SK-N-SH (cell line): Measurements from ENCODE around the gene TOM1L1. TPM values are rescaled to one million over a fixed set of nuclear protein-coding genes. Genes with fewer than 3 reads are reported as not detected.
"Not testable (repeated sequence)": the region's sequence is repeated elsewhere in the genome, so short reads cannot be mapped to it uniquely, and the experiment has no call there.

Experiments
- CTCF ChIA-PET: fragments of 300-600, 350-600 bp; formaldehyde crosslinking; extraction: SDS; loops from one replicate; lab custom pipeline; 2021; lab: Yijun Ruan, JAX
- POLR2A ChIA-PET: fragments of 350-600 bp; sonication (Branson Sonifier 250); formaldehyde crosslinking; extraction: SDS; loops from one replicate; lab custom pipeline; 2020; ENCODE audit warnings: antibody characterized with exemption, inconsistent platforms; lab: Yijun Ruan, JAX
- DNase-seq: peaks from one replicate; pipeline ENCODE4 v3.0.0; 2012
- H2AFZ ChIP-seq: fragments of 200-600 bp; sonication (generic); 2 replicates; pipeline ENCODE4 v1.8.1; 2016; ENCODE audit warnings: antibody characterized with exemption, mild to moderate bottlenecking, low read depth
- H3F3A ChIP-seq: fragments of 200-600 bp; sonication (generic); replicated peaks from 2 replicates; pipeline ENCODE3; 2016; ENCODE audit warnings: antibody characterized with exemption, mild to moderate bottlenecking; ENCODE audit not compliant: insufficient read depth
- H3K27ac ChIP-seq, 2 experiments: fragments of 200-500 bp in 1 of 2; fragments of 200-600 bp in 1 of 2; sonication (Bioruptor generic) in 1 of 2; sonication (generic), shearing (Covaris generic) in 1 of 2; 2 replicates each; pipeline versions ENCODE4 v1.5.1 to v1.6.1; 2014 to 2016; ENCODE audit warnings: low read depth in 2 of 2, inconsistent platforms in 1 of 2, low read length in 1 of 2, mild to moderate bottlenecking in 1 of 2, mixed read lengths in 1 of 2
- H3K27me3 ChIP-seq: fragments of 200-600 bp; sonication (generic), shearing (Covaris generic); 2 replicates; pipeline ENCODE4 v1.6.1; 2016; ENCODE audit warnings: mixed run types; ENCODE audit not compliant: insufficient read depth
- H3K36me3 ChIP-seq, 2 experiments: fragments of 200-500 bp in 1 of 2; fragments of 200-600 bp in 1 of 2; sonication (Bioruptor generic) in 1 of 2; sonication (generic) in 1 of 2; replicated peaks in 1 of 2; 2 replicates each; pipeline versions ENCODE3 to v1.5.1; 2014 to 2016; ENCODE audit warnings: low read length in 1 of 2, mild to moderate bottlenecking in 1 of 2; ENCODE audit not compliant: insufficient read depth in 2 of 2, control insufficient read depth in 1 of 2
- H3K4me1 ChIP-seq, 2 experiments: fragments of 200-500 bp in 1 of 2; fragments of 200-600 bp in 1 of 2; sonication (Bioruptor generic) in 1 of 2; sonication (generic), shearing (Covaris generic) in 1 of 2; 2 replicates each; pipeline versions ENCODE4 v1.5.1 to v1.6.1; 2014 to 2016; ENCODE audit warnings: low read depth in 1 of 2, low read length in 1 of 2, mixed run types in 1 of 2; ENCODE audit not compliant: insufficient read depth in 2 of 2, control insufficient read depth in 1 of 2
- H3K4me2 ChIP-seq: fragments of 200-600 bp; sonication (generic), shearing (Covaris generic); 2 replicates; pipeline ENCODE4 v1.6.1; 2017; ENCODE audit warnings: mixed run types
- H3K4me3 ChIP-seq, 2 experiments: fragments of 200-500 bp in 1 of 2; fragments of 200-600 bp in 1 of 2; sonication (Bioruptor generic) in 1 of 2; sonication (generic), shearing (Covaris generic) in 1 of 2; 2 replicates each; pipeline versions ENCODE4 v1.5.1 to v1.8.1; 2014 to 2016; ENCODE audit warnings: low read depth in 2 of 2, inconsistent platforms in 1 of 2, low read length in 1 of 2, mild to moderate bottlenecking in 1 of 2, mixed read lengths in 1 of 2, moderate library complexity in 1 of 2
- H3K79me2 ChIP-seq: fragments of 200-600 bp; sonication (generic); 2 replicates; pipeline ENCODE4 v1.8.1; 2017; ENCODE audit warnings: mild to moderate bottlenecking; ENCODE audit not compliant: insufficient read depth
- H3K9ac ChIP-seq: fragments of 200-600 bp; sonication (generic); 2 replicates; pipeline ENCODE4 v1.6.1; 2017; ENCODE audit warnings: mixed run types
- H3K9me2 ChIP-seq: fragments of 200-600 bp; sonication (generic); 2 replicates; pipeline ENCODE4 v1.6.1; 2017; ENCODE audit warnings: mixed run types
- H3K9me3 ChIP-seq: fragments of 200-600 bp; sonication (generic); 2 replicates; pipeline ENCODE4 v1.6.1; 2017; ENCODE audit warnings: mixed run types, mild to moderate bottlenecking, moderate library complexity
- H4K20me1 ChIP-seq: fragments of 200-600 bp; sonication (generic); 2 replicates; pipeline ENCODE4 v1.6.1; 2017; ENCODE audit warnings: mild to moderate bottlenecking, mixed run types; ENCODE audit not compliant: insufficient read depth
- FOSL2 ChIP-seq: IDR thresholded peaks from 2 replicates; pipeline ENCODE4 v1.4.0; 2012; ENCODE audit warnings: low read depth, mild to moderate bottlenecking, moderate library complexity, borderline replicate concordance
- GATA2 ChIP-seq: sonication (generic); formaldehyde crosslinking; IDR thresholded peaks from 2 replicates; pipeline ENCODE4 v1.5.0; 2020; ENCODE audit warnings: mild to moderate bottlenecking, missing genetic modification reagents
- REST ChIP-seq: IDR thresholded peaks from 2 replicates; pipeline ENCODE4 v1.6.1; 2012; ENCODE audit warnings: mild to moderate bottlenecking, low read depth, low read length, moderate library complexity
- RFX5 ChIP-seq: IDR thresholded peaks from 2 replicates; pipeline ENCODE4 v1.6.1; 2012; ENCODE audit warnings: mild to moderate bottlenecking, improper control_type of control experiment, low read length
- WGBS: methylation state at CpG from one replicate; pipeline ENCODE4 v1.1.6; 2017; ENCODE audit warnings: low lambda C conversion rate; 5-methylcytosine and 5-hydroxymethylcytosine counted together
- polyA plus RNA-seq, 3 experiments: library from polyadenylated mRNA; depleted of rRNA; stranded (reverse); fragments of >200 nt; gene quantifications; 2 replicates each; pipeline ENCODE4 v1.2.3, GENCODE V29; 2012
- TF ChIP-seq, protein P1 (sequence below): fragments of 200-600 bp; sonication (generic); IDR thresholded peaks from 2 replicates; pipeline ENCODE4 v1.6.1; 2017; ENCODE audit warnings: antibody characterized with exemption, mild to moderate bottlenecking, moderate library complexity

The TOM1L1 gene
- polyA plus RNA-seq, 1 of the 3 experiments (the other 2 are of a cell fraction), result 46.5 TPM

- H3K4me1 ChIP-seq, result peaks cover 0 to 4% of the 10 kb centered on the region in 2 experiments; a peak in 1 of 4 replicates
- H3K27ac ChIP-seq, result no peak overlapping the region
- H3K36me3 ChIP-seq, result no peaks in the 10 kb centered on the region
- H3K4me3 ChIP-seq, result no peak overlapping the region
- H4K20me1 ChIP-seq, result no peaks in the 10 kb centered on the region
- no peak for TF ChIP-seq FOSL2
- no peak for TF ChIP-seq RFX5
- TF ChIP-seq, all 33 proteins: peak for 0
- ChIA-PET CTCF (interaction anchor here (0.8 to 1.6 kb wide), 2 partner anchors 9 to 444 kb away, joined by 3 to 4 read pairs; no protein-coding TSS in a partner anchor), POLR2A (no interaction called here)
- Histone ChIP-seq H3K27me3 (no peaks in the 10 kb centered on the region), H3K9ac (no peak overlapping the region), H3K79me2 (no peaks in the 10 kb centered on the region), H3K4me2 (no peak overlapping the region), H3F3A (no peaks in the 10 kb centered on the region), H3K9me3 (no peaks in the 10 kb centered on the region), H2AFZ (no peak overlapping the region), H3K9me2 (no peaks in the 10 kb centered on the region)
- no peak for DNase-seq
- 30% methylated on average over 1 of the region's 1 CpG for WGBS
Measured at GRCh38 chr17:54870671-54871175, 29.9 kb upstream of the TOM1L1 start.

GRCh38 chr17:54875906-54876305 is 24.7 kb upstream of the TOM1L1 start:
- CTCF ChIA-PET, result interaction anchor here (0.9 to 2.2 kb wide), 2 partner anchors 15 to 21 kb away, joined by 5 read pairs; no protein-coding TSS in a partner anchor
- H3K9me3 ChIP-seq, H3K9ac ChIP-seq, H3K27me3 ChIP-seq, H3K9me2 ChIP-seq, H3K4me1 ChIP-seq, H3F3A ChIP-seq, POLR2A ChIA-PET, H2AFZ ChIP-seq, H3K36me3 ChIP-seq, H3K27ac ChIP-seq, H4K20me1 ChIP-seq, H3K4me2 ChIP-seq, H3K4me3 ChIP-seq, H3K79me2 ChIP-seq, DNase-seq: not testable (repeated sequence)
- 13% methylated on average over 2 of the region's 2 CpGs for WGBS

GRCh38 chr17:54876656-54877195 is 23.9 kb upstream of the TOM1L1 start:
- Histone ChIP-seq H3K79me2 (no peaks in the 10 kb centered on the region), H3K9ac (no peak overlapping the region), H3K4me2 (no peak overlapping the region), H3K36me3 (no peaks in the 10 kb centered on the region), H3F3A (no peaks in the 10 kb centered on the region), H2AFZ (no peak overlapping the region), H3K4me3 (no peak overlapping the region), H3K4me1 (no peaks in the 10 kb centered on the region), H3K9me2 (no peaks in the 10 kb centered on the region), H3K27me3 (no peaks in the 10 kb centered on the region), H3K9me3 (no peaks in the 10 kb centered on the region), H3K27ac (no peak overlapping the region), H4K20me1 (no peaks in the 10 kb centered on the region)
- ChIA-PET POLR2A (no interaction called here), CTCF (no interaction called here)
- WGBS, result 32% methylated on average over 6 of the region's 6 CpGs
- TF ChIP-seq GATA2 (no peak), REST (no peak)
- TF ChIP-seq, protein P1, sequence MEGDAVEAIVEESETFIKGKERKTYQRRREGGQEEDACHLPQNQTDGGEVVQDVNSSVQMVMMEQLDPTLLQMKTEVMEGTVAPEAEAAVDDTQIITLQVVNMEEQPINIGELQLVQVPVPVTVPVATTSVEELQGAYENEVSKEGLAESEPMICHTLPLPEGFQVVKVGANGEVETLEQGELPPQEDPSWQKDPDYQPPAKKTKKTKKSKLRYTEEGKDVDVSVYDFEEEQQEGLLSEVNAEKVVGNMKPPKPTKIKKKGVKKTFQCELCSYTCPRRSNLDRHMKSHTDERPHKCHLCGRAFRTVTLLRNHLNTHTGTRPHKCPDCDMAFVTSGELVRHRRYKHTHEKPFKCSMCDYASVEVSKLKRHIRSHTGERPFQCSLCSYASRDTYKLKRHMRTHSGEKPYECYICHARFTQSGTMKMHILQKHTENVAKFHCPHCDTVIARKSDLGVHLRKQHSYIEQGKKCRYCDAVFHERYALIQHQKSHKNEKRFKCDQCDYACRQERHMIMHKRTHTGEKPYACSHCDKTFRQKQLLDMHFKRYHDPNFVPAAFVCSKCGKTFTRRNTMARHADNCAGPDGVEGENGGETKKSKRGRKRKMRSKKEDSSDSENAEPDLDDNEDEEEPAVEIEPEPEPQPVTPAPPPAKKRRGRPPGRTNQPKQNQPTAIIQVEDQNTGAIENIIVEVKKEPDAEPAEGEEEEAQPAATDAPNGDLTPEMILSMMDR, result no peak
- DNase-seq, result no peak
